Raji (cell line): ENCODE measurements around the gene TRAPPC14.

ENCODE experiments used
- POLR2A ChIP-seq: IDR thresholded peaks from 2 replicates; pipeline ENCODE4 v1.6.1; 2011; ENCODE audit warnings: low read depth, low read length, control low read depth; ENCODE audit not compliant: insufficient read depth

TRAPPC14 gene

DNA sequence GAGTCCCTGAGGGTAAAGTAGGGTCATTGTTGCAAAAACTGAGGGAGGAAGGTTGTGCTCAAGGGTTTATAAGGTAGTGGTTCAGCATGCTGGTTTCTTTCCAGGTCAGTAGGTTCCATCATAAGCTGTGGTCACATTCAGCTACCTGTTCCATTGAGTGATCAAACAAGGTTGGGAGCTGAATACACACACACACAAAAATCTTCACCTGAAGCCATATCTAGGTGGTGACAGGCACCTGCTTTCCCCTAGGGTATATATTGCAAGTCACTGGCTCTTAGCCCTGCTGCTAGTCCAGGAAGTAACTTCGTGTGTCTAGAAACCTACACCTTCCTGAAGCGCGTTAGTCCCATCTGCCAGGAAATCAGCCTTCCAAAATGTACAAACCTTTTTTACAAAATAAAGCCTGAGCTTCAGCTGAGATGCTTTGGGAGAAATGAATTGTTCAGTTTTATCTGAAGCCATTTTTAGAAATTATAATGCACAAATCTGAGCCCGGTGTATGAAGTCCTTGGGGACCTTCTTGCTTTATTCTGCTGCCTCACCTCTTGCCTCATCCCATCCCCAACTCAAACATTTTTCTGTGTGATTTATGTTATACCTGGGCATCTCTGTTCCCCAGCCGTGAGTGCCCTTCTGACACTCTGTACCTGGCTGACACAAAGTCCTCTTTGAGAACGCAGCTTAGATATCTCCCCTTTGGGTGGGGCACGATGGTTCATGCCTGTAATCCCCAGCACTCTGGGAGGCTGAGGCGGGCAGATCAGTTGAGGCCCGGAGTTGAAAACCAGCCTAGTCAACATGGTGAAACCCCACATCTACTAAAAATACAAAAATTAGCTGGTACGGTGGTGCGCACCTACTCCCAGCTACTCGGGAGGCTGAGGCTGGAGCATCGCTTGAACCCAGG, 20.4 kb downstream of the TRAPPC14 start:
- TF ChIP-seq POLR2A, result no peak

DNA sequence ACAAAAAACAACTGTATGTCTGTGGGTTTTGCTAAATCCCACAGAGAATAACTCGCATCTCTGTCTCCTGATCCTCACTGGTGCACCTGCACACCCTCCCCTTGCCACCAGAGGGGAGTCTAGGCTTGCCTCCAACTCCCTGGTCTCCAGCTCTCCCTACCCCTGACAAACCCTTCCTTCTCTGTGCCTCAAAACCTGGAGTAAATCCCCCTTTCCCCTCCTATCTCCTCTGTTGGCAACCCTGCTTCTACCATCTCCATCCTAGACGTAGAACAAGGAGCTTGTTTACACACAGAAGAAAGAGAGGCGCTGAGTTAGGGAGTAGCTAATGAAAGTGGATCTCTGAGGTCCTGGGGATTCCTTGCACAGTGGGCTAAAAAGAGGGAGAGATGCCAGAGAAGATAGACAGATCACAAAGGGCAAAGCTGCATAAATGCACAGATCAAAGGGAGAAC, 25.8 kb downstream of the TRAPPC14 start:
- TF ChIP-seq POLR2A, result no peak

DNA sequence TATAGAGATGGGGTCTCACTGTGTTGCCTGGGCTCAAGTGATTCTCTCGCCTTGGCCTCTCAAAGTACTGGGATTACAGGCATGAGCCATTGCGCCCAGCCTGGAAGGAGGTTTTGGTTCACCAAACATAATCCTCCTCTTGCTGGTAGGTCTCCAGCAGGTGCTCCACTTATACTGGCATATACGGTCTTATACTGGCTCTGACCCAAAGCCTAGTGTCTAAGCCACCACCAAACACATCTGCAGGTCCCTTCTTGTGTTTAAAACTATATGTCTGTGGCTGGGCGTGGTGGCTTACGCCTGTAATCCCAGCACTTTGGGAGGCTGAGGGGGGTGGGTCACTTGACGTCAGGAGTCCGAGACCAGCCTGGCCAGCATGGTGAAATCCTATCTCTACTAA, 26.4 kb downstream of the TRAPPC14 start:
- no peak for TF ChIP-seq POLR2A

DNA sequence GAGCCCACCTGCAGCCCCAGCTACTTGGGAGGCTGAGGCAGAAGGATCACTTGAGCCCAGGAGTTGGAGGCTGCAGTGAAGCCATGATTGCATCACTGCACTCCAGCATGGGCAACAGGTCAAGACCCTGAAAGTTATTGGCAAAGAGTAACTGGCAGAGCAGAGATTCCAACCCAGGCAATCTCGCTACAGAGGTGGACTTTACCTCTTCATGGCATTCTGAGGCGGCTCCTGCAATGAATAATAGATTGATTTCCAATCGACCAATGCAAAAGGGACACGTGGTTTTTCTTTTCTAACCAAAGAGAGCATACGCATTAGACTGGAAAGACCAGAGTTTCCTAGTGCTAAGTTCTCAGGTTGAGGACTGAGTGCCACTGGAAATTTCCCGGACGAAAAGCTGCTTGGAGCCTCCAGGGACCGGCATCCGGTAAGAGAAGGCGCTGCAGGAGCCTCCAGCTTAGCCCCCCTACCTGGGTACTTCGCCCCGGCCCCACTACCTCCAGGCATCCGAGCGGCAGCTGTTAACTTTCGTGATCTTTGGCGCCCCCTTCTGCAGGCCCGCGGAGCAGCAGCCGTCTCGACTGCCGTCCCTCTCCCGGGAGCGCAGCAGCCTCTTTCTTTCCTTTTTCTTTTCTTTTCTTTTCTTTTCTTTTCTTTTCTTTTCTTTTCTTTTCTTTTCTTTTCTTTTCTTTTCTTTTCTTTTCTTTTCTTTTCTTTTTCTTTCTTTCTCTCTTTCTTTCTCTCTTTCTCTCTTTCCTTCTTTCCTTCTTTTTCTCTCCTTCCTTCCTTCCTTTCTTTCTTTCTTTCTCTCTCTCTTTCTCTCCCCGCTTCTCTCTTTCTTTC, 27.7 kb downstream of the TRAPPC14 start:
- 0 out of 2 replicates have a peak, but pooled peaks have one; percentile 17 for TF ChIP-seq POLR2A

DNA sequence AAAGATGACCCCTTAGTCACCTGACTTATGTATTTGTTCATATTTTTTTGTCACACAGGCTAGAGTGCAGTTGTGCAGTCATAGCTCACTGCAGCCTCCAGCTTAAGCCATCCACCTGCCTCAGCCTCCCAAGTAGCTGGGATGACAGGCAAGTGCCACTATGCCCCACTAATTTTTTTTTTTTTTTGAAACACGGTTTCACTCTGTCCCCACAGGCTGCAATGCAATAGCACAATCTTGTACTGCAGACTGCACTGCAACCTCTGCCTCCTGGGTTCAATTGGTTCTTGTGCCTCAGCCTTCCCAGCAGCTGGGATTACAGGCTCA, 29.9 kb downstream of the TRAPPC14 start:
- TF ChIP-seq POLR2A, result no peak

DNA sequence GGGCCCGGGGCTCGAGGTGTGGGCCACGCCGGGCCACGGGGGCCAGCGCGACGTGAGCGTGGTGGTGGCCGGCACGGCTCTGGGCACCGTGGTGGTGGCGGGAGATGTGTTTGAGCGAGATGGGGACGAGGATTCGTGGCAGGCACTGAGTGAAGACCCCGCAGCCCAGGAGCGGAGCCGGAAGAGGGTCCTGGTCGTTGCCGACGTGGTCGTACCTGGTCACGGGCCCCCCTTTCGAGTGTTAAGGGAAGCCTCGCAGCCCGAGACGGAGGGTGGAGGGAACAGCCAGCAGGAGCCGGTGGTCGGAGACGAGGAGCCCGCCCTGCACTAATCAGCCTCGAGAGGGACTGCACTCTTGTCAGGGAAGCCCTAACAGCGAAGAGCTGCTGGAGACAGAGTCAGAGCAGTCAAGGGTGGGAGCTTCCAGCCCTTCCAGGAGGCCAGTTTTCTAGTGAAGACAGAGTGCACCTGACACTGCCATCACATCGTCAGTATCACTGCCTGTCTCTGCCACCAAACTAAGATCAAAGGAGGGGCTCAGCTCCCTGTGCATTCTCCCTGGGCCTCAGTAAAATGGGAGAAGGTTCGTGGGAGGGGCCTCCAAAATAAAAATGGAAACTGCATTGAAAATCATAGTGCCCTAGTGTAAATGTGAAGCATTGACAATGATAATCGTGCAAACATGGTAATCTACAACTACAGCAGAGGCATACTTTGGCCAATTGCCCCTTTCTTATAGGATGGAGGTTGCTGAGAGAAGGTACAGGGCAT, 30.5 kb downstream of the TRAPPC14 start:
- 0 out of 2 replicates have a peak, but pooled peaks have one; percentile 12 for TF ChIP-seq POLR2A

DNA sequence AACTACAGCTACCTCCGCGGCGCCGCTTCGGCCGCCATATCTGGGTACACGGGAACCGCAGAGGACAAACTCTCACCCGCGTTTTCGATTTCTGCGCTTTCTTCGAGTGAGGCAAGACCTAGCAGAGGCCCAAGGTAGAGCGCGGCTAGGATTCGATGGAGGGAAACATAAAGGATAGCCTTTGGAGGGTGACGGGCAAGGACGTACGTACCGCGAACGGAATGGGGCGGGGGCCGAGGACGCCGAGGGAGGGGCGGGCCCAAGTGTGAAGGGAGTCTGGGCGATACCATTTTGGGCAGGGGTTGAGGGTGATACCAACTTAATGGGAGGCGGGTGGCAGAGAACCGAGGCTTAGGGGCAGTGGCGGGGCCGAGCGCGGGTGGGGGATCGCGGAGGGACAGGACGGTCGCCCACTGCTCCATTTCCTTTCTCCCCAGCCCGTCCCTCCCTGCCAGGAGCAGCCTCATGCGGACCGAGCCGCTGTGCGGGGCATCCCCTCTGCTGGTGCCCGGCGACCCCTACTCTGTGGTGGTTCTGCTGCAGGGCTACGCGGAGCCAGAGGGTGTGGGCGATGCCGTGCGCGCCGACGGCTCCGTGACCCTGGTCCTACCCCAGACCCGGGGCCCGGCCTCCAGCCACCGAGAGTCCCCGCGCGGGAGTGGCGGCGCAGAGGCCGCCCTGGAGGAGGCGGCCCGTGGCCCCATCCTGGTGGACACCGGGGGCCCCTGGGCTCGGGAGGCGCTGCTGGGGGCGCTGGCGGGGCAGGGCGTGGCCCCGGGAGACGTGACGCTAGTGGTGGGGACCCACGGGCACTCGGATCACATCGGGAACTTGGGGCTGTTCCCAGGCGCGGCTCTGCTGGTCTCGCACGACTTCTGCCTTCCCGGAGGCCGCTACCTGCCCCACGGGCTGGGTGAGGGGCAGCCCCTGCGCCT, 31.3 kb downstream of the TRAPPC14 start, which contains the start of gene MBLAC1:
Gene MBLAC1, plus strand, starts transcription at position 37 of the 935 bp plus-strand sequence. Its CDS starts 429 bp downstream, at position 466.
- TF ChIP-seq POLR2A, result peak; percentile 91

DNA sequence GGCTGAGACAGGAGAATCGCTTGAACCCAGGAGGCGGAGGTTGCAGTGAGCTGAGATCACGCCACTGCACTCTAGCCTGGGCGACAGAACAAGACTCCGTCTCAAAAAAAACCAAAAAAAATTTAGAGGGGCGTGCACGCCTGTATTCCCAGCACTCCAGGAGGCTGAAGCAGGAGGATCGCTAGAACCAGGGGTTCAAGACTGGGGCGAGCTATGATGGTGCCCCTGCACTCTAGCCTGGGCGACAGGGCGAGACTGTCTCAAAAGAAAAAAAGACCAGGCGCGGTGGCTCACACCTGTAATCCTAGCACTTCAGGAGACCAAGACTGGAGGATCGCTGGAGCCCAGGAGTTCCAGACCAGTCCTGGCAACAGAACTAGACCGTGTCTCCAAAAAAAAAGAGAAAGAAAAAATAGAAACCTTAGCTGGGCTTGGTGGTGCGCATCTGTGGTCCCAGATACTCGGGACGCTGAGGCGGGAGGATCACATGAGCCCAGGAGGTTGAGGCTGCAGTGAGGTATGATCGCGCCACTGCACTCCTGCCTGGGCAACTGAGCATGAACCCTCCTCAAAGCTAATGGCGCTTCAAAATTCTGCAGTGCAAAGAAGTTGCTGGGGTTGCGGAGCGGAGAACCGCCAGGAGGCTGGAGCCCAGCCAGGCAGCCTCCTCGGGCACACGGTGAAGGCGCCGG, 32.1 kb downstream of the TRAPPC14 start:
- no peak for TF ChIP-seq POLR2A

DNA sequence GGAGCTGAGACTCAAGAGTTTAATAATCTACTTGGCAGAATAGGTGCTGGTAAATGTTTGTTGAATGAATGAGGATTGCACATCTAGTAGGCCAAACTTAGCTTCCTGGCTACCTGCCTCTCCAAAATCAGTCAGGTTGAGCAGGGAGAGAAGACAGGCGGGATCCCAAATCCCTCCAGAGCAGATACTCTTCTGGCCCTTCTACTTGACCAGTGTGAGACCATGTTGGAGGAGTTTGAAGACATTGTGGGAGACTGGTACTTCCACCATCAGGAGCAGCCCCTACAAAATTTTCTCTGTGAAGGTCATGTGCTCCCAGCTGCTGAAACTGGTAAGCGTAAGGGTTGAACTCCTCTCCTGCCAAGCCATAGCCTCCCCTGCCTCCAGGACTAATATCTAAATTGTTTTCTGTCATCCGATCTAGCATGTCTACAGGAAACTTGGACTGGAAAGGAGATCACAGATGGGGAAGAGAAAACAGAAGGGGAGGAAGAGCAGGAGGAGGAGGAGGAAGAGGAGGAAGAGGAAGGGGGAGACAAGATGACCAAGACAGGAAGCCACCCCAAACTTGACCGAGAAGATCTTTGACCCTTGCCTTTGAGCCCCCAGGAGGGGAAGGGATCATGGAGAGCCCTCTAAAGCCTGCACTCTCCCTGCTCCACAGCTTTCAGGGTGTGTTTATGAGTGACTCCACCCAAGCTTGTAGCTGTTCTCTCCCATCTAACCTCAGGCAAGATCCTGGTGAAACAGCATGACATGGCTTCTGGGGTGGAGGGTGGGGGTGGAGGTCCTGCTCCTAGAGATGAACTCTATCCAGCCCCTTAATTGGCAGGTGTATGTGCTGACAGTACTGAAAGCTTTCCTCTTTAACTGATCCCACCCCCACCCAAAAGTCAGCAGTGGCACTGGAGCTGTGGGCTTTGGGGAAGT, 34.0 kb downstream of the TRAPPC14 start:
- TF ChIP-seq POLR2A, result no peak

DNA sequence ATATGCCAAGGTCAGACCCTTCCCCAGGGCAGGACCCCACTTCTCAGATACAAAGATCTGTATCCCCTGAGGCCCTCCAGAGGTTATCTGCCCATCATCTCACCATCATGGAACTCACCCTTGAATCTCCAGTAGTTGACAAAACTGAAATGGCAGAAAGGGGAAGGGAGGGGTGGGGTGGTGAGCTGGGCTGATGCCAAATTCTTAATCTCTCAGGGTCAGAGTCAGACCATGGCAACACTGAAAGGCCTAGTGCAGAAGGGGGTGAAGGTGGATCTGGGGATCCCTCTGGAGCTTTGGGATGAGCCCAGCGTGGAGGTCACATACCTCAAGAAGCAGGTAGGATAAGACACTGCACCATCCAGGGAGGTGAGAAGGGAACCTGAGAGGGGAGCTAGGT, 36.0 kb downstream of the TRAPPC14 start:
- TF ChIP-seq POLR2A, result no peak

DNA sequence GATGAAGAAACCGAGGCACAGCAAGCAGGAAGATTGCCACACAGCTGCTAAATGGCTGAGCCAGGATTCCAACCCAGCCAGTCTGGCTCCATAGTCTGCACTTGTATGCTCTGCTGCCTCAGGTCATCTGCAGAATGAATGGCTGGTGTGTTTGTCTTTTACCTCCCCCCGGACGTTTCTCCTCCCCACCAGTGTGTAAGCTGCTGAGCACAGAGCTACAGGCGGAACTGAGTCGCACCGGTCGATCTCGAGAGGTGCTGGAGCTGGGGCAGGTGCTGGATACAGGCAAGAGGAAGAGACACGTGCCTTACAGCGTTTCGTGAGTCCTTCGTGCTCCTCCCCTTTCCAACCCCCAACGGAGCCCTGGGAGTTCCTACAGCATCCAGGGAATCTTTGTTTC, 36.5 kb downstream of the TRAPPC14 start:
- TF ChIP-seq POLR2A, result no peak

DNA sequence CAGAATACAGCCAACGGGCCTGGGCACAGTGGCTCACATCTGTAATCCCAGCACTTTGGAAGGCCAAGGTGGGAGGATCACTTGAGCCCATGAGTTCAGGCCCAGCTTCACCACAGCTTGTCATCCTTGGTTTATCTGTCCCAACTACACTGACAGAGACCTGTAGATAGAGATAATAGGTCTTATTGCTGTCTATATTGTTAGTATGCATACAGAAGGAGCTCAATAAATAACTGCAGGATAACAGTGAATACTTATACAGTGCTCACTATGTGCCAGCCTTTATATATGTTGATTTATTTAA, 37.8 kb downstream of the TRAPPC14 start:
- no peak for TF ChIP-seq POLR2A
